T-cell (primary cell): Measurements from ENCODE around the gene WASHC2C. TPM values are rescaled to one million over a fixed set of nuclear protein-coding genes. Genes with fewer than 3 reads are reported as not detected.
"Not testable (repeated sequence)": the region's sequence is repeated elsewhere in the genome, so short reads cannot be mapped to it uniquely, and the experiment has no call there.

ENCODE experiments used
- ATAC-seq, 4 experiments: fragments of 200-7000 bp in 3 of 4; fragments of 150-1000 bp in 1 of 4; cut with Tn5 transposase; replicated peaks in 1 of 4; 1 replicate in 3 of 4; 2 replicates in 1 of 4; pipeline ENCODE4 v1.10.0; 2021; ENCODE audit warnings: moderate library complexity in 3 of 4, mild to moderate bottlenecking in 2 of 4, moderate number of reproducible peaks in 1 of 4
- CTCF ChIA-PET, 2 donors: fragments of 300-600 bp; sonication (Branson Sonifier 250); formaldehyde crosslinking; loops; one replicate each; lab custom pipeline; 2022; ENCODE audit warnings: antibody characterized with exemption in 2 of 2; lab: Charles Lee
- POLR2A ChIA-PET, 2 donors: fragments of 300-600 bp; sonication (Branson Sonifier 250); formaldehyde crosslinking; loops; one replicate each; lab custom pipeline; 2022; ENCODE audit warnings: antibody characterized with exemption in 2 of 2; lab: Charles Lee
- DNase-seq, 35 experiments: peaks; one replicate each; pipeline versions ENCODE4 v3.0.0 to v3.0.0-alpha.2; 2013 to 2023
- H3K27ac ChIP-seq: one replicate; pipeline ENCODE4 v1.5.1; 2013; ENCODE audit warnings: low read length
- H3K27me3 ChIP-seq, 2 experiments: replicated peaks in 1 of 2; 1 replicate in 1 of 2; 2 replicates in 1 of 2; pipeline versions ENCODE4 v1.6.1 to v1.7.0; 2013; ENCODE audit warnings: low read length in 1 of 2, mixed read lengths in 1 of 2; ENCODE audit not compliant: control insufficient read depth in 2 of 2, insufficient read depth in 2 of 2; ENCODE audit errors: extremely low read depth in 1 of 2
- H3K36me3 ChIP-seq, 2 donors: 1 replicate in 1 of 2; 2 replicates in 1 of 2; pipeline versions ENCODE4 v1.6.1 to v1.7.0; 2013; ENCODE audit warnings: low read length in 1 of 2; ENCODE audit not compliant: control insufficient read depth in 2 of 2, insufficient read depth in 1 of 2; ENCODE audit errors: extremely low read depth in 1 of 2
- H3K4me1 ChIP-seq, 2 experiments: 1 replicate in 1 of 2; 2 replicates in 1 of 2; pipeline versions ENCODE4 v1.6.1 to v1.7.0; 2013; ENCODE audit warnings: low read length in 2 of 2, mixed read lengths in 1 of 2; ENCODE audit not compliant: insufficient read depth in 2 of 2, control insufficient read depth in 1 of 2; ENCODE audit errors: extremely low read depth in 1 of 2
- H3K4me3 ChIP-seq, 2 donors: 1 replicate in 1 of 2; 2 replicates in 1 of 2; pipeline versions ENCODE4 v1.5.1 to v1.7.0; 2013; ENCODE audit warnings: mild to moderate bottlenecking in 2 of 2, low read length in 1 of 2, moderate library complexity in 1 of 2; ENCODE audit not compliant: control insufficient read depth in 1 of 2; ENCODE audit errors: extremely low read depth in 1 of 2
- H3K9me3 ChIP-seq: 2 replicates; pipeline ENCODE4 v1.7.0; 2013
- H3K27ac Mint-ChIP-seq, 2 donors: one replicate each; pipeline ENCODE4 v1.8.0; 2020 to 2021; ENCODE audit warnings: mild to moderate bottlenecking in 2 of 2, mixed read lengths in 2 of 2
- H3K27me3 Mint-ChIP-seq, 2 donors: one replicate each; pipeline ENCODE4 v1.8.0; 2021 to 2022; ENCODE audit warnings: mixed read lengths in 2 of 2
- H3K36me3 Mint-ChIP-seq: one replicate; pipeline ENCODE4 v1.8.0; 2021; ENCODE audit warnings: mixed read lengths
- H3K4me1 Mint-ChIP-seq, 3 donors: one replicate each; pipeline ENCODE4 v1.8.0; 2020 to 2022; ENCODE audit warnings: mixed read lengths in 3 of 3, mild to moderate bottlenecking in 1 of 3
- H3K4me3 Mint-ChIP-seq, 3 donors: one replicate each; pipeline ENCODE4 v1.8.0; 2020 to 2022; ENCODE audit warnings: mild to moderate bottlenecking in 3 of 3, mixed read lengths in 3 of 3, moderate library complexity in 3 of 3
- H3K9me3 Mint-ChIP-seq, 3 donors: one replicate each; pipeline ENCODE4 v1.8.0; 2020 to 2022; ENCODE audit warnings: mixed read lengths in 3 of 3
- WGBS: methylation state at CpG from one replicate; pipeline ENCODE4 v1.1.5; 2013; ENCODE audit warnings: missing lambda C conversion rate; ENCODE audit not compliant: insufficient coverage; 5-methylcytosine and 5-hydroxymethylcytosine counted together
- total RNA-seq, 35 experiments: library from RNA in 6 of 35; stranded (reverse) in 6 of 35; fragments of 120-200 nt in 1 of 35; gene quantifications; one replicate each; pipeline versions ENCODE4 v1.2.1 to v1.2.4 and lab custom pipeline; 2013 to 2026

WASHC2C gene
- total RNA-seq, 5 donors from 2014 or later (not counting 1 experiment from before 2014, with no cell fraction given) = 51.3 to 66.6 (median 62.5) TPM

GRCh38 chr10:45761622-45762021 lies 34.6 kb downstream of the WASHC2C start:
- H3K36me3 Mint-ChIP-seq = peaks cover 14% of the 10 kb centered on the region
- ATAC-seq, H3K4me3 ChIP-seq, CTCF ChIA-PET, H3K36me3 ChIP-seq, H3K4me1 ChIP-seq, H3K27me3 ChIP-seq, H3K27ac Mint-ChIP-seq, H3K9me3 ChIP-seq, H3K27ac ChIP-seq, H3K4me1 Mint-ChIP-seq, H3K9me3 Mint-ChIP-seq, H3K27me3 Mint-ChIP-seq, POLR2A ChIA-PET, DNase-seq, H3K4me3 Mint-ChIP-seq: not testable (repeated sequence)
- WGBS = no CpG with 5 or more reads among the region's 6 CpGs

DNA sequence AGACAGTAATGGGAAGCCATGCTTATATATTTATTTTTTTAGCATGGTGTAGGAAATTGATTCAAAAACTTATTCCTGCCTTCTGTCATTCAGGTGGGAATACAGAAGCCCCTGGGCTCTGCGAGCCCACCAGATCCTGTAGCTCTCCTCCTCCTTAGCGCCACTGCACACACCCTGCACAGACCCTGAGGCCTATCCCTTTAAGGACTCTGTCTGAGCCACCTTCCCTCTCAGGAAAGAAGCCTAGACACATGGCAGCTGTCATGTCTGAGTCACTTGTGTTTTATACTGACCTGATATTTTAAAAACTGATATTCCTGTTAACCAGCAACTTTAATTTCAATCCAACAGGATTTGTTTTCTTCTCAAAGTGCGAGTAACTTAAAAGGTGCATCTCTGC lies 36.0 kb downstream of the WASHC2C start:
- H3K27ac Mint-ChIP-seq, CTCF ChIA-PET, POLR2A ChIA-PET, ATAC-seq, H3K4me3 ChIP-seq, H3K27me3 Mint-ChIP-seq, H3K4me1 Mint-ChIP-seq, H3K36me3 Mint-ChIP-seq, H3K36me3 ChIP-seq, H3K27me3 ChIP-seq, H3K9me3 Mint-ChIP-seq, H3K4me1 ChIP-seq, H3K4me3 Mint-ChIP-seq, DNase-seq, H3K9me3 ChIP-seq, H3K27ac ChIP-seq: not testable (repeated sequence)
- no CpG with 5 or more reads among the region's 3 CpGs for WGBS

- H3K27me3 Mint-ChIP-seq, H3K27ac ChIP-seq, H3K27me3 ChIP-seq, H3K36me3 ChIP-seq, ATAC-seq, POLR2A ChIA-PET, CTCF ChIA-PET, H3K36me3 Mint-ChIP-seq, H3K4me3 Mint-ChIP-seq, H3K9me3 Mint-ChIP-seq, H3K9me3 ChIP-seq, H3K4me1 ChIP-seq, H3K27ac Mint-ChIP-seq, H3K4me1 Mint-ChIP-seq, H3K4me3 ChIP-seq, DNase-seq: not testable (repeated sequence)
- 100% methylated on average over 1 of the region's 4 CpGs for WGBS
Observed at GRCh38 chr10:45768334-45768733, 41.3 kb downstream of the WASHC2C start.

GRCh38 chr10:45771757-45772461 lies 44.8 kb downstream of the WASHC2C start:
- peaks cover 13% of the 10 kb centered on the region for H3K36me3 Mint-ChIP-seq
- DNase-seq, H3K4me1 Mint-ChIP-seq, H3K27me3 ChIP-seq, H3K9me3 Mint-ChIP-seq, H3K27me3 Mint-ChIP-seq, H3K4me1 ChIP-seq, H3K9me3 ChIP-seq, H3K27ac ChIP-seq, H3K4me3 ChIP-seq, H3K27ac Mint-ChIP-seq, CTCF ChIA-PET, POLR2A ChIA-PET, H3K4me3 Mint-ChIP-seq, H3K36me3 ChIP-seq, ATAC-seq: not testable (repeated sequence)
- no CpG with 5 or more reads among the region's 7 CpGs for WGBS

DNA sequence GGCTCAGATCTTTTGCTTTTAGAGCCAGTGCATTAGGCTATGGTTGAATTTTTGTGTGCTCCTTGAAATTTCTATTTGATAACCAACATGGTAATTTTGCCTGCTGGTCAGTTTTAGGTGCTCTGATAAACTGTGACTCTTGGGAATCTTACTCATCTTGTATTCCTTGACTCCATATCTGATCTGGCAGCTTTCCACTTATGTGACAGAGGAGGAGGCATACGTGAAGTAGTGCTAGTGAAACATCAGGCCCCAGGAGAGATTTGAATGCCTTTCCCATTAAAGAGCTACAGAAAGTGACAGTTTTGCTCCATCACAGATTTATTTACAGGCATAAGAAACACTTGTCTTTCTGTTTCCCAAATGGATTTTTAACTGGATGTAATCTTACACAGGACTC lies 59.2 kb downstream of the WASHC2C start:
- H3K27ac ChIP-seq, CTCF ChIA-PET, H3K27me3 Mint-ChIP-seq, H3K4me1 Mint-ChIP-seq, DNase-seq, H3K9me3 ChIP-seq, H3K27ac Mint-ChIP-seq, POLR2A ChIA-PET, ATAC-seq, H3K4me3 ChIP-seq, H3K4me3 Mint-ChIP-seq, H3K9me3 Mint-ChIP-seq, H3K27me3 ChIP-seq, H3K4me1 ChIP-seq: not testable (repeated sequence)
- H3K36me3 ChIP-seq = peaks cover 0 to 13% of the 10 kb centered on the region in 2 donors
- peaks cover 38% of the 10 kb centered on the region for H3K36me3 Mint-ChIP-seq
- no CpG with 5 or more reads among the region's 1 CpG for WGBS

GRCh38 chr10:45787212-45787741 lies 60.2 kb downstream of the WASHC2C start:
- H3K27ac ChIP-seq, POLR2A ChIA-PET, H3K4me1 Mint-ChIP-seq, H3K4me3 Mint-ChIP-seq, H3K27me3 Mint-ChIP-seq, ATAC-seq, H3K9me3 Mint-ChIP-seq, H3K4me3 ChIP-seq, H3K4me1 ChIP-seq, H3K27ac Mint-ChIP-seq, H3K27me3 ChIP-seq, DNase-seq, H3K9me3 ChIP-seq, CTCF ChIA-PET: not testable (repeated sequence)
- peaks cover 42% of the 10 kb centered on the region for H3K36me3 Mint-ChIP-seq
- WGBS = no CpG with 5 or more reads among the region's 5 CpGs
- H3K36me3 ChIP-seq = peaks cover 0 to 13% of the 10 kb centered on the region in 2 donors
